ENCODE data around the gene CRISPLD2.

- TF ChIP-seq CTCF (IDR thresholded peaks at IDR 0.05; ENCODE audit: low read depth, low read length), result no peak
- no peak for TF ChIP-seq EZH2phosphoT487 (IDR thresholded peaks at IDR 0.05; ENCODE audit: low read depth)
These were observed 110.7 kb downstream of the CRISPLD2 start for GRCh38 chr16:84930298-84931106.

All from OCI-LY3 (cell line).